Activated naive CD4-positive, alpha-beta T cell treated with anti-CD3 and anti-CD28 coated beads, Interleukin-2, amount 10 ng/mL, durations not matched to agents 7 days and 5 days (primary cell): ENCODE measurements around the gene KPNA3.
"Not testable (repeated sequence)": the region's sequence is repeated elsewhere in the genome, so short reads cannot be mapped to it uniquely, and the experiment has no call there.

Experiments
- CTCF ChIA-PET: fragments of 350-600 bp; sonication (Branson Sonifier 250); formaldehyde crosslinking; loops from one replicate; lab custom pipeline; 2021; ENCODE audit warnings: antibody characterized with exemption; lab: Charles Lee
- DNase-seq: peaks from one replicate; pipeline ENCODE4 v3.0.0-alpha.2; 2020
- H3K27ac Mint-ChIP-seq: one replicate; pipeline ENCODE4 v1.8.0; 2021; ENCODE audit warnings: mild to moderate bottlenecking, moderate library complexity, mixed read lengths
- H3K27me3 Mint-ChIP-seq: one replicate; pipeline ENCODE4 v1.8.0; 2021; ENCODE audit warnings: mild to moderate bottlenecking, mixed read lengths
- H3K36me3 Mint-ChIP-seq: one replicate; pipeline ENCODE4 v1.8.0; 2021; ENCODE audit warnings: mixed read lengths
- H3K4me1 Mint-ChIP-seq: one replicate; pipeline ENCODE4 v1.8.0; 2021; ENCODE audit warnings: mixed read lengths
- H3K4me3 Mint-ChIP-seq: one replicate; pipeline ENCODE4 v1.8.0; 2021; ENCODE audit warnings: mild to moderate bottlenecking, moderate library complexity, mixed read lengths
- H3K9me3 Mint-ChIP-seq: one replicate; pipeline ENCODE4 v1.8.0; 2021; ENCODE audit warnings: mixed read lengths

The KPNA3 gene

GRCh38 chr13:49754146-49754545 is 38.3 kb downstream of the KPNA3 start:
- no peak overlapping the region for H3K27ac Mint-ChIP-seq
- no peaks in the 10 kb centered on the region for H3K27me3 Mint-ChIP-seq
- peaks cover 20% of the 10 kb centered on the region for H3K4me1 Mint-ChIP-seq
- H3K4me3 Mint-ChIP-seq: no peak overlapping the region
- peaks cover 10% of the 10 kb centered on the region for H3K36me3 Mint-ChIP-seq
- H3K9me3 Mint-ChIP-seq: no peaks in the 10 kb centered on the region
- CTCF ChIA-PET: no interaction called here
- DNase-seq: no peak

GRCh38 chr13:49749848-49750247 is 42.6 kb downstream of the KPNA3 start:
- no peak for DNase-seq
- no peaks in the 10 kb centered on the region for H3K27me3 Mint-ChIP-seq

GRCh38 chr13:49746111-49746510 is 46.4 kb downstream of the KPNA3 start:
- H3K9me3 Mint-ChIP-seq: no peaks in the 10 kb centered on the region
- no peak for DNase-seq
- H3K4me3 Mint-ChIP-seq: no peak overlapping the region
- CTCF ChIA-PET: no interaction called here
- H3K27me3 Mint-ChIP-seq: no peaks in the 10 kb centered on the region
- H3K27ac Mint-ChIP-seq: no peak overlapping the region
- H3K4me1 Mint-ChIP-seq: no peaks in the 10 kb centered on the region
- H3K36me3 Mint-ChIP-seq: peaks cover 18% of the 10 kb centered on the region

More at GRCh38 chr13:49749848-49750247, 42.6 kb downstream of the KPNA3 start:
- peaks cover 14% of the 10 kb centered on the region for H3K36me3 Mint-ChIP-seq
- CTCF ChIA-PET: no interaction called here
- H3K9me3 Mint-ChIP-seq: no peaks in the 10 kb centered on the region
- no peak overlapping the region for H3K4me3 Mint-ChIP-seq
- peaks cover 15% of the 10 kb centered on the region for H3K4me1 Mint-ChIP-seq
- no peak overlapping the region for H3K27ac Mint-ChIP-seq

DNA sequence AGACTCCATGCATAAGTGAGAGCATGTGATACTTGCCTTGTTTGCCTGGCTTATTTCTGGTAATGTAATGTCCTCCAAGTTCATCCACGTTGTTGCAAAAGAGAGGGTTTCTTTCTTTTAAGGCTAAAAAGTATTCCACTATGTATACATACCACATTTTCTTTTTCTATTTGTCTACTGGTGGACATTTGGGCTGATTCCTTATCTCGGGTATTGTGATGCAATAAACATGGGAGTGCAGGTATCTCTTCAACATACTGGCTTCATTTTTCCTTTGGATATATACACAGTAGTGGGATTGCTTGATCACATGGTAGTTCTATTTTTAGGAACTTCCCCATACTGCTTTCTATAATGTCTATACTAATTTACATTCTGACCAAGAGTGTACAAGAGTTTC is 51.6 kb downstream of the KPNA3 start:
- H3K27ac Mint-ChIP-seq: no peak overlapping the region
- peaks cover 25% of the 10 kb centered on the region for H3K36me3 Mint-ChIP-seq
- no peaks in the 10 kb centered on the region for H3K9me3 Mint-ChIP-seq
- CTCF ChIA-PET: no interaction called here
- no peak overlapping the region for H3K4me3 Mint-ChIP-seq
- no peaks in the 10 kb centered on the region for H3K27me3 Mint-ChIP-seq
- no peak for DNase-seq
- H3K4me1 Mint-ChIP-seq: no peaks in the 10 kb centered on the region

GRCh38 chr13:49739498-49740187 is 52.8 kb downstream of the KPNA3 start:
- no peak for DNase-seq
- H3K27ac Mint-ChIP-seq: no peak overlapping the region
- no peaks in the 10 kb centered on the region for H3K27me3 Mint-ChIP-seq

DNA sequence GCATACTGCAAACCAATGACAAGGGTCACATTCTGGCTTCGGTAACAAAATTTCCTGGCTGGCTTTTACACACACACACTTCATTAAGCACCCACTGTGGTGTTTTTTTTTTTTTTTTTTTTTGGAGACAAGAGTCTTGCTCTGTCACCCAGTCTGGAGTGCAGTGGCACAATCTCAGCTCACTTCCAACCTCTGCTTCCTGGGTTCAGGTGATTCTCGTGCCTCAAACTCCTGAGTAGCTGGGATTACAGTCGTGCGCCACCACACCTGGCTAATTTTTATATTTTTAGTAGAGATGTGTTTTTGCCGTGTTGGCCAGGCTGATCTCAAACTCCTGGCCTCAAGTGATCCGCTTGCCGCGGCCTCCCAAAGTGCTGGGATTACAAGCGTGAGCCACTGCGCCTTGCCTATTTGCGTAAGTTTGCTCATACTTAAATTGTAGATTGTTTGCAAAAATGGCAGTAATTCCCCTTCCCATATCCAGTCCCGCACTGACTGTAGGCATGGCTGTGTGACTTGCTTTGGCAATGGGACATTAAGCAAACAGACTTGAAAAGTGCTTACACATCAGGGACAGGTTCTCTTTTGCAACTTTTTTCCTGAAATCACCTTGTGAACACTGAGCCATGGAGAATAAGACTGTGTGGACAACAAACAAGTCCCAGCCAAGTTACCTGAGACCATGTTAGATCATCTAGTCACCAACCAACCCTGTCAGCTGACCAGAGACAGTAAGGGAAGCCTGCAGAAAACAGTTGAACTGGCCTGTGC is 59.1 kb downstream of the KPNA3 start:
- Mint-ChIP-seq H3K4me1 (no peaks in the 10 kb centered on the region), H3K36me3 (peaks cover 6% of the 10 kb centered on the region), H3K27me3 (no peaks in the 10 kb centered on the region), H3K27ac (peak overlapping the region; percentile 46), H3K9me3 (no peaks in the 10 kb centered on the region), H3K4me3 (no peak overlapping the region)
- CTCF ChIA-PET: no interaction called here
- DNase-seq: no peak

More at GRCh38 chr13:49739498-49740187, 52.8 kb downstream of the KPNA3 start:
- H3K9me3 Mint-ChIP-seq: no peaks in the 10 kb centered on the region
- no peaks in the 10 kb centered on the region for H3K4me1 Mint-ChIP-seq
- CTCF ChIA-PET: interaction anchor here (0.7 to 0.8 kb wide), 2 partner anchors 53 to 318 kb away, joined by 3 to 4 read pairs; partner anchors contain the start of gene KPNA3
- no peak overlapping the region for H3K4me3 Mint-ChIP-seq
- peaks cover 17% of the 10 kb centered on the region for H3K36me3 Mint-ChIP-seq

- no peak for DNase-seq
- peaks cover 16% of the 10 kb centered on the region for H3K36me3 Mint-ChIP-seq
- H3K27me3 Mint-ChIP-seq: no peaks in the 10 kb centered on the region
- no peaks in the 10 kb centered on the region for H3K9me3 Mint-ChIP-seq
- no peaks in the 10 kb centered on the region for H3K4me1 Mint-ChIP-seq
- no peak overlapping the region for H3K4me3 Mint-ChIP-seq
- CTCF ChIA-PET: no interaction called here
- no peak overlapping the region for H3K27ac Mint-ChIP-seq
Observed at GRCh38 chr13:49731766-49732165, 60.7 kb downstream of the KPNA3 start.

DNA sequence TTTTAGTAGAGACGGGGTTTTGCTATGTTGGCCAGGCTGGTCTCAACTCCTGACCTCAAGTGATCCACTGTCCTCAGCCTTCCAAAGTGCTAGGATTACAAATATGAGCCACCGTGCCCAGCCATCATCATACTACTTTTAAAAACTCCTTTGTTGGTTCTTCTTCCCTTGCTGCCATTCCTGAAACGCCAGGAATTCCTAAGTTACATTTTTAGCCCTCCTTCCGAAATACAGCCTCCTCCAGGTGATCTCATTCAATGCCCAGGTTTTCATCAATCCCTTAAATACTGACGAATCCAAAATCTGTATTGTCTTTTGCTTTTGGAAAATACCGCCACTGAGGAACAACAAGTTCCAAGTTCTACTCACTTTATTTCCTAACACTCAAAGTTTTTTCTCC is 75.9 kb downstream of the KPNA3 start:
- H3K27me3 Mint-ChIP-seq: no peaks in the 10 kb centered on the region
- peaks cover 16% of the 10 kb centered on the region for H3K9me3 Mint-ChIP-seq
- no peak for DNase-seq
- no peak overlapping the region for H3K4me3 Mint-ChIP-seq
- H3K27ac Mint-ChIP-seq: no peak overlapping the region
- H3K36me3 Mint-ChIP-seq: peaks cover 61% of the 10 kb centered on the region
- CTCF ChIA-PET: no interaction called here
- no peaks in the 10 kb centered on the region for H3K4me1 Mint-ChIP-seq

GRCh38 chr13:49714757-49715156 is 77.7 kb downstream of the KPNA3 start:
- Mint-ChIP-seq H3K4me3 (no peak overlapping the region), H3K27me3 (no peaks in the 10 kb centered on the region), H3K9me3 (peaks cover 16% of the 10 kb centered on the region), H3K27ac (no peak overlapping the region), H3K4me1 (no peaks in the 10 kb centered on the region), H3K36me3 (peaks cover 67% of the 10 kb centered on the region)
- CTCF ChIA-PET: no interaction called here
- DNase-seq: no peak

DNA sequence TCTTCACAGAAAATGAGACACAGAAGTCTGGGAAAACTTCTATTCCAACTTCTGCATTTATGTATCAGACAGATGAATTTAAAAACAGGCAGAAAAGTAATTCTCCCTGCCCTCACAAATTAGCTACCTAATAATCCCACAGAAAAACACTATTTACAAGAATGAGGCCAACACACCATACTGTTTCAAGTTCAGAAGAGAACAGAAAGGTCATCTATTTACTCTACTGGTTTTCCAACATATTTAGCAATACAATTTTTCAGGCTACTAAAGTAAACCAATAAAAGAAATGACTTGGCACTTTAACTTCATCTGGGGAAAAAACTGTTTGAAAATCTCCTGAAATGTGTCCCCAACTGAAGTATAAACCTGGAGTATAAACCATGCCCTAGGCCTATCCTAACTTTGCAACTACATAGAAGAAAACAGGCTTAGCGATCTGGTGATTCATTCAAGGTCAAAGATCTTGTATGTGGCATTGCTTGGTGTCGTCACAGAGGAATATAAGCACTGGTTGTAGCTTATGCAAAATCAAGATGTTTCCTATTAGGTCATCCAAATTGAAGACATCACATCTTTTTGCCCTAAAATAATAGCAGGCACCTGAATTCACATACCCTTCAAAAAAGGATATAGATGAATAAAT is 81.1 kb downstream of the KPNA3 start:
- Mint-ChIP-seq H3K36me3 (peaks cover 59% of the 10 kb centered on the region), H3K4me1 (no peaks in the 10 kb centered on the region), H3K27me3 (no peaks in the 10 kb centered on the region), H3K9me3 (peaks cover 12% of the 10 kb centered on the region), H3K27ac (no peak overlapping the region), H3K4me3 (no peak overlapping the region)
- DNase-seq: no peak
- CTCF ChIA-PET: no interaction called here

- H3K27ac Mint-ChIP-seq, H3K27me3 Mint-ChIP-seq, CTCF ChIA-PET, H3K4me1 Mint-ChIP-seq, DNase-seq, H3K4me3 Mint-ChIP-seq, H3K9me3 Mint-ChIP-seq: not testable (repeated sequence)
- peaks cover 34% of the 10 kb centered on the region for H3K36me3 Mint-ChIP-seq
Observed at GRCh38 chr13:49704264-49704663, 88.2 kb downstream of the KPNA3 start.

- Mint-ChIP-seq H3K27ac (no peak overlapping the region), H3K4me1 (no peaks in the 10 kb centered on the region), H3K27me3 (no peaks in the 10 kb centered on the region), H3K9me3 (no peaks in the 10 kb centered on the region), H3K36me3 (peaks cover 21% of the 10 kb centered on the region), H3K4me3 (no peak overlapping the region)
- DNase-seq: no peak
- CTCF ChIA-PET: no interaction called here
Observed at GRCh38 chr13:49701491-49701890, 91.0 kb downstream of the KPNA3 start.

GRCh38 chr13:49697468-49697867 is 95.0 kb downstream of the KPNA3 start:
- Mint-ChIP-seq H3K4me1 (no peaks in the 10 kb centered on the region), H3K27ac (no peak overlapping the region), H3K4me3 (no peak overlapping the region), H3K9me3 (no peaks in the 10 kb centered on the region), H3K27me3 (no peaks in the 10 kb centered on the region), H3K36me3 (peaks cover 13% of the 10 kb centered on the region)
- DNase-seq: no peak
- CTCF ChIA-PET: no interaction called here

DNA sequence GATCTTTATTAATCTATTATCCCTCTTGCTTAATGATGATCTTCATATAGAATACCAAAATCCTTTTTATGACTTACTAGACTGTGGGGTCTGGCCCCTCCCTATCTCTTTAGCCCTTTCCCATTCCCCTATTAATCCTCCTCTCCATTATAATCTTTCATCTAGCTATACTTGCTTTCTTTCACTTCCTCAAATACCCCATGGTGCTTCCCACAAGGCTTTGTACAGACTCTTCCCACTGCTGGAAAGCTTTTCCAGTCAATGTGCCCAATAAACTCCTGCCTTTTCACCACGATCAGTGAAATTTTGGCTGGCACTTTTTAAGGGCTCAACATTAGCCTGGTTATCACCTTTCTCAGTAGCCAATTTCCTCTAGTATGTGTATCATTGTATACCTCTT is 98.0 kb downstream of the KPNA3 start:
- CTCF ChIA-PET: no interaction called here
- no peak overlapping the region for H3K27ac Mint-ChIP-seq
- no peaks in the 10 kb centered on the region for H3K9me3 Mint-ChIP-seq
- no peaks in the 10 kb centered on the region for H3K27me3 Mint-ChIP-seq
- no peak overlapping the region for H3K4me3 Mint-ChIP-seq
- DNase-seq: no peak
- H3K36me3 Mint-ChIP-seq: peaks cover 2% of the 10 kb centered on the region
- peaks cover 17% of the 10 kb centered on the region for H3K4me1 Mint-ChIP-seq
